Measurements from ENCODE around the gene OR52W1. TPM values are rescaled to one million over a fixed set of nuclear protein-coding genes. Genes with fewer than 3 reads are reported as not detected.

The OR52W1 gene
- total RNA-seq, 1 experiment from 2014 or later = not detected

GRCh38 chr11:6240139-6240538, 41.1 kb downstream of the OR52W1 start (continued):
- TF ChIP-seq, protein P1, sequence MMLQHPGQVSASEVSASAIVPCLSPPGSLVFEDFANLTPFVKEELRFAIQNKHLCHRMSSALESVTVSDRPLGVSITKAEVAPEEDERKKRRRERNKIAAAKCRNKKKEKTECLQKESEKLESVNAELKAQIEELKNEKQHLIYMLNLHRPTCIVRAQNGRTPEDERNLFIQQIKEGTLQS (IDR thresholded peaks at IDR 0.05) = no peak

GRCh38 chr11:6240781-6241180, 41.8 kb downstream of the OR52W1 start:
- Histone ChIP-seq H3K9ac (ENCODE audit: low read length) (no peak overlapping the region), H3K27ac (ENCODE audit: low read depth, low read length) (no peak overlapping the region), H3K4me3 (replicated peaks in 1 of 2; ENCODE audit: low read depth in 1 of 2, low read length in 2 of 2) (no peak overlapping the region), H3K9me3 (ENCODE audit: control insufficient read depth in 1 of 2, insufficient read depth in 1 of 2, low read depth in 1 of 2, low read length in 2 of 2) (no peaks in the 10 kb centered on the region), H3K4me2 (ENCODE audit: low read length) (no peak overlapping the region), H3K9me2 (ENCODE audit: insufficient read depth) (no peaks in the 10 kb centered on the region), H3K27me3 (ENCODE audit: insufficient read depth, low read length) (no peaks in the 10 kb centered on the region), H3K4me1 (ENCODE audit: control insufficient read depth in 1 of 2, insufficient read depth in 2 of 2, low read length in 2 of 2) (no peaks in the 10 kb centered on the region), H2AFZ (ENCODE audit: low read depth, low read length, poor library complexity, severe bottlenecking) (no peak overlapping the region), H3K36me3 (ENCODE audit: control insufficient read depth in 1 of 2, insufficient read depth in 2 of 2, low read length in 2 of 2) (no peaks in the 10 kb centered on the region), H3K79me2 (ENCODE audit: insufficient read depth, low read length) (no peaks in the 10 kb centered on the region), H4K20me1 (ENCODE audit: insufficient read depth) (no peaks in the 10 kb centered on the region)
- ChIA-PET RAD21 (ENCODE audit: low non-redundant PET in 1 of 2, low total read pairs in 2 of 2, uncharacterized antibody in 2 of 2, unreplicated experiment in 2 of 2) (no interaction called here), CTCF (interaction anchor here (1.2 kb wide), 1 partner anchor 10 kb away, joined by 3 read pairs; no protein-coding TSS in a partner anchor), POLR2A (no interaction called here)
- no peak for ATAC-seq
- TF ChIP-seq, protein P2, sequence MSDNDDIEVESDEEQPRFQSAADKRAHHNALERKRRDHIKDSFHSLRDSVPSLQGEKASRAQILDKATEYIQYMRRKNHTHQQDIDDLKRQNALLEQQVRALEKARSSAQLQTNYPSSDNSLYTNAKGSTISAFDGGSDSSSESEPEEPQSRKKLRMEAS (IDR thresholded peaks at IDR 0.05) = no peak
- TF ChIP-seq SRF (IDR thresholded peaks at IDR 0.05; ENCODE audit: low read depth) = no peak
- no peak for TF ChIP-seq CEBPB (IDR thresholded peaks at IDR 0.05; ENCODE audit: low read depth)
- no peak for TF ChIP-seq SIN3A (IDR thresholded peaks at IDR 0.05; ENCODE audit: low read depth)
- TF ChIP-seq EZH2 (IDR thresholded peaks at IDR 0.05) = no peak
- no peak for TF ChIP-seq FOSL1 (IDR thresholded peaks at IDR 0.05; ENCODE audit: low read depth)
- no peak for TF ChIP-seq YY1 (IDR thresholded peaks at IDR 0.05; ENCODE audit: extremely low read depth, insufficient replicate concordance, low read depth, low read length)
- no peak for TF ChIP-seq EGR1 (IDR thresholded peaks at IDR 0.05; ENCODE audit: low read depth)
- TF ChIP-seq POLR2A (IDR thresholded peaks at IDR 0.05; ENCODE audit: borderline replicate concordance, extremely low read depth, insufficient read depth, insufficient read length) = no peak
- TF ChIP-seq ZFX (IDR thresholded peaks at IDR 0.05) = no peak
- no peak for TF ChIP-seq POLR2AphosphoS5 (IDR thresholded peaks at IDR 0.05; ENCODE audit: low read depth, low read length)
- TF ChIP-seq SP1 (IDR thresholded peaks at IDR 0.05; ENCODE audit: low read depth) = no peak
- intact Hi-C loops (cut with micrococcal nuclease) = no loop called here
- BruUV-seq (replicated peaks) = no TSS peak
- no peak for DNase-seq (ENCODE audit: low read depth, low spot score)

Data from HCT116 (cell line).